Activated T-helper 9 cell treated with anti-CD3 and anti-CD28 coated beads, Interleukin-2, amount 50 U/mL, for 16 hours (primary cell): ENCODE data around the gene ARHGAP29.

ENCODE experiments used
- DNase-seq: peaks from one replicate; pipeline ENCODE4 v3.0.0-alpha.2; 2020; ENCODE audit warnings: low read depth

Gene ARHGAP29, protein sequence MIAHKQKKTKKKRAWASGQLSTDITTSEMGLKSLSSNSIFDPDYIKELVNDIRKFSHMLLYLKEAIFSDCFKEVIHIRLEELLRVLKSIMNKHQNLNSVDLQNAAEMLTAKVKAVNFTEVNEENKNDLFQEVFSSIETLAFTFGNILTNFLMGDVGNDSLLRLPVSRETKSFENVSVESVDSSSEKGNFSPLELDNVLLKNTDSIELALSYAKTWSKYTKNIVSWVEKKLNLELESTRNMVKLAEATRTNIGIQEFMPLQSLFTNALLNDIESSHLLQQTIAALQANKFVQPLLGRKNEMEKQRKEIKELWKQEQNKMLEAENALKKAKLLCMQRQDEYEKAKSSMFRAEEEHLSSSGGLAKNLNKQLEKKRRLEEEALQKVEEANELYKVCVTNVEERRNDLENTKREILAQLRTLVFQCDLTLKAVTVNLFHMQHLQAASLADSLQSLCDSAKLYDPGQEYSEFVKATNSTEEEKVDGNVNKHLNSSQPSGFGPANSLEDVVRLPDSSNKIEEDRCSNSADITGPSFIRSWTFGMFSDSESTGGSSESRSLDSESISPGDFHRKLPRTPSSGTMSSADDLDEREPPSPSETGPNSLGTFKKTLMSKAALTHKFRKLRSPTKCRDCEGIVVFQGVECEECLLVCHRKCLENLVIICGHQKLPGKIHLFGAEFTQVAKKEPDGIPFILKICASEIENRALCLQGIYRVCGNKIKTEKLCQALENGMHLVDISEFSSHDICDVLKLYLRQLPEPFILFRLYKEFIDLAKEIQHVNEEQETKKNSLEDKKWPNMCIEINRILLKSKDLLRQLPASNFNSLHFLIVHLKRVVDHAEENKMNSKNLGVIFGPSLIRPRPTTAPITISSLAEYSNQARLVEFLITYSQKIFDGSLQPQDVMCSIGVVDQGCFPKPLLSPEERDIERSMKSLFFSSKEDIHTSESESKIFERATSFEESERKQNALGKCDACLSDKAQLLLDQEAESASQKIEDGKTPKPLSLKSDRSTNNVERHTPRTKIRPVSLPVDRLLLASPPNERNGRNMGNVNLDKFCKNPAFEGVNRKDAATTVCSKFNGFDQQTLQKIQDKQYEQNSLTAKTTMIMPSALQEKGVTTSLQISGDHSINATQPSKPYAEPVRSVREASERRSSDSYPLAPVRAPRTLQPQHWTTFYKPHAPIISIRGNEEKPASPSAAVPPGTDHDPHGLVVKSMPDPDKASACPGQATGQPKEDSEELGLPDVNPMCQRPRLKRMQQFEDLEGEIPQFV

GRCh38 chr1:94237291-94238226 lies at the start of gene ARHGAP29:
TSS of gene ARHGAP29 (minus strand) at chr1:94237584. CDS start at chr1:94231611, 5,973 bp downstream.
- DNase-seq = peak; percentile 10

GRCh38 chr1:94286864-94287437 lies 49.6 kb upstream of the ARHGAP29 start:
- DNase-seq = no peak

DNA sequence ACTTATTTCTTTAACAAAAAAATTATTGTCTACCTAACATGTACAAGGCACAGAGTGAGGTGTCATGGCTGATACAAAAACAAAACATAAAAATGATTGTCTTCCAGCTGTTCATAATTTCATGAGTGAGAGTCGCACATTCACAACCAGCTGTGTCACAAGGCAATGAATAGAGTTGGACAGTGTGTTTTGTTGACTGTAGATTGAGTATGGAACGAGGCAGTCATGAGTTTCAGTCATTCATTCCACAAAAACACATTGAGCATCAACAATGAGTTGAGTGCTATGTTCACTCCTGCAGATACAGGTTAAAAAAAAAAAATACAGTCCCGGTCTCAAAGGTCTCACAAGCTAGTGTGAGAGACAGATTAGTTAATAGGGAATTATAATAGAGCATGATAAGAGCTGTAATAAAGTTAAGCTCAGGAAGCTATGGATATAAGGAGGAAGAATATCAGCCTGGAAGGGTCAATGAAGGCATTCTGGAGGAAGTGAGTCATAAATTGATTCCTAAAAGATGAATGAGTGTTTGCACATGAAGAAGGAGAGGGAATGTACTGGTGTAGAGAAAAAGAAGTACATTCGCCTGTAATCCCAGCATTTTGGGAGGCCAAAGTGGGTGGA lies 47.8 kb upstream of the ARHGAP29 start:
- DNase-seq = no peak

GRCh38 chr1:94284476-94284875 lies 47.1 kb upstream of the ARHGAP29 start:
- DNase-seq = no peak

- DNase-seq = no peak
Observed at GRCh38 chr1:94283462-94283861, 46.1 kb upstream of the ARHGAP29 start.

GRCh38 chr1:94282143-94282711 lies 44.8 kb upstream of the ARHGAP29 start:
- no peak for DNase-seq

GRCh38 chr1:94281361-94282142 lies 44.2 kb upstream of the ARHGAP29 start:
- no peak for DNase-seq

GRCh38 chr1:94280541-94280940 lies 43.2 kb upstream of the ARHGAP29 start:
- no peak for DNase-seq

- DNase-seq = no peak
Observed at GRCh38 chr1:94279462-94279861, 42.1 kb upstream of the ARHGAP29 start.

- no peak for DNase-seq
Observed at GRCh38 chr1:94279038-94279437, 41.7 kb upstream of the ARHGAP29 start.

GRCh38 chr1:94276988-94277434 lies 39.6 kb upstream of the ARHGAP29 start:
- DNase-seq = no peak

DNA sequence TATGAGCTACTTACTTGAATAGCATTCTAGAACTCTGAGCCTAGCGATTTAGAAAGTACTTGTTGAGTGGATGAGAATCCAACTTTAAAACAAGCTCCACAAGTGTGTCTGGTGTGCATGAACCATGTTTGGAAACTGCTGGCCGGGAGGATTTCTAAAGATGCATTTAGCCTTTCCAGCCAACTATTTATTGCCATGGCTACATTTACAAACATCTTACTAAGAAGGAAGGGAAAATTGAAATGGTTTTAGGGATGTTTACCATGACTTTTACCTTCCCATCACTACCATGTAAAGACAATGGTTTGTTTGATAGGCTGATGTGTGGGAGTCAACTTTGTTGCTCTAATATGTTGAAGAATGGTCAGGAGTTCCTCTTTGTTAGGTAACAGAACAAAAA lies 37.7 kb upstream of the ARHGAP29 start:
- DNase-seq = no peak

DNA sequence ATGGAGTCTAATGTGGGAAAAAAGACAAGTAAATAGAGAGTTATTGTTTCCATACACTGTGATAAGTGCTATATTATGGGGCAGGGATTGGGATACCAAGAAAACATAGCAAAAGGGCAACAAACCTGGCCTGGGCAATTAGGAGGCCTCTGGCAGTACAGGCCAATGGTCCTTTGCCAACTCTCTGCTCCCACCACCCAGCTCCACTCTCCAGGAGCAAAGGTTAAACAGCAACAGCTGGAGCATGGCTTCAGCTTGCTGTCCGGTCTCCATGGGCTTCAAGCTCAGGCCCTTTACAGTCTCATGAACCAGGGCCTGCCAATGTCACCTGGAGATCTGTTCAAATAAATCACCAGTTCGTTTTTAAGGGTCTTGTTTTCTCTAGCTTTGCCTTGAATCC lies 37.2 kb upstream of the ARHGAP29 start:
- no peak for DNase-seq

DNA sequence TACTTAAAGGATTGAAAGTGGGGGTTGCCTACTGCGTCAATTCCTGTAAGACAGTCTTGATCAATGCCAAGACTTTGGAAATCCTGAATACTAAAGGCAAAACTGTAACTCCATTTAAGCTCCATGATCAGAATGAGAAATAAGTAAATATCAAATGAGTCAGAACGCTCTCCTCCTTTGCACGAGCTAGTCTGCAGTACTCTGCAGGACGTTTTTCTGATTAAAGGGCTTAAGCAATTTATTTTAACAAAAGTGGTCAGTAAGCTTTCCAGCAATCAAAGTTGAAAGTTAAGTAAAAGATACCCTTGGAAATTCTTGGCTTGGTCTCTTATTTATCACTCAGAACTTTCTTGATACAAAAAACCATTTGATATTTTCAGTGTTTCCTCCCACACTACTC lies 35.7 kb upstream of the ARHGAP29 start:
- no peak for DNase-seq

GRCh38 chr1:94272388-94272787 lies 35.0 kb upstream of the ARHGAP29 start:
- DNase-seq = no peak

DNA sequence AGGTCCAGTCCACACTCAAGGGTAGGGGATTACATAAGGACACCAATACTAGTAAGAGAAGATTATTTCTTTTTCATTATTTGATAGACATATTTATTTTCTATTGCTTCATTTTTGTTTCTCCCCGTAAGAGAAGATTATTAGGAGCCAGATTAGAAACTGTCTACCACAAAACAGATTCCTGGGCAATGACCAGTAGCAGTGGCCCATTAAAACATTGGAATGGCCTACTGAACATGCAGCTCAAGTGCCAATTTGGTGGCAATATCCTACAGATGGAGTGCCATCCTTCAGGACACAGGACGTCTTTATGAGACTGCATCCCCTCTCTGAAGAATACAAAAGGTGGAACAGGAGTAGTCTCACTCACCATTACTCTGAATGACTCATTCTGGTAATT lies 34.0 kb upstream of the ARHGAP29 start:
- DNase-seq = no peak

DNA sequence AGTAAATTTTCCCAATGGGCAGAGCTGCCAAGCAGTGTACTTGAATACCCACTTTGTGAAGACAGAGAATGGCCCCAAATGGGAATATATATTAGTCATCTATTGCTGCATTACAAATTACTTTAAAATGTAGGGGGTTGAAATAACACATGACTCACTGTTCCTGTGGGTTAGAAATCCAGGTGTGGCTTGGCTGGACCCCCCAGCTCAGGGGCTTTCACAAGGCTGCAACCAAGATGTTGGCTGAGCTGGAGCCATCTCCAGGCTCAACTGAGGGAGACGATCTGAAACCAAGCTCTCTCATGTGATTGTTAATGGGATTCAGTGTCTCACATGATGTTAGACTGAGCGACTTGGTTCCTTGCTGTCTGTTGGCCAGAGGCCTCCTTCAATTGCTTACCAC lies 33.4 kb upstream of the ARHGAP29 start:
- no peak for DNase-seq

GRCh38 chr1:94269921-94270320 lies 32.5 kb upstream of the ARHGAP29 start:
- DNase-seq = no peak

- DNase-seq = no peak
Observed at GRCh38 chr1:94265906-94266305, 28.5 kb upstream of the ARHGAP29 start.
